A549 (cell line): ENCODE results near the gene CHTF18. TPM values are rescaled to one million over a fixed set of nuclear protein-coding genes. Genes with fewer than 3 reads are reported as not detected.

Experiments
- ATAC-seq, 2 experiments: fragments of 200-7000 bp in 1 of 2; fragments of >200 bp in 1 of 2; cut with Nextera tagmentation in 1 of 2; cut with Tn5 transposase in 1 of 2; 3 replicates each; pipeline versions ENCODE4 v1.8.0 to v1.9.1; 2018 to 2020; ENCODE audit warnings: mild to moderate bottlenecking in 1 of 2, moderate library complexity in 1 of 2
- CTCF ChIA-PET: fragments of 300-600 bp; sonication (Branson Sonifier 250); formaldehyde crosslinking; extraction: SDS; loops from one replicate; lab custom pipeline; 2021; ENCODE audit warnings: antibody characterized with exemption, inconsistent platforms; lab: Yijun Ruan, JAX
- POLR2A ChIA-PET: fragments of 350-600 bp; formaldehyde crosslinking; extraction: SDS; loops from one replicate; lab custom pipeline; 2021; ENCODE audit warnings: antibody characterized with exemption, inconsistent platforms; lab: Yijun Ruan, JAX
- DNase-seq, 2 experiments: peaks; one replicate each; pipeline versions ENCODE4 v3.0.0 to v3.0.0-alpha.2; 2011 to 2016; ENCODE audit warnings: low read depth in 1 of 2, low spot score in 1 of 2
- FAIRE-seq: peaks from 2 replicates; lab custom pipeline; 2011; peaks lifted over from hg19 to GRCh38; lab: Jason Lieb, UNC
- H3K27ac ChIP-seq, 2 experiments: fragments of >200 bp; sonication (Bioruptor Twin); formaldehyde crosslinking; 3 replicates each; pipeline ENCODE4 v1.5.1; 2016 to 2017
- H3K4me1 ChIP-seq: fragments of >200 bp; sonication (Bioruptor Twin); formaldehyde crosslinking; 3 replicates; pipeline ENCODE4 v1.6.1; 2016
- H3K4me2 ChIP-seq: fragments of >200 bp; sonication (Bioruptor Twin); formaldehyde crosslinking; 3 replicates; pipeline ENCODE4 v1.6.1; 2016
- H3K4me3 ChIP-seq: fragments of >200 bp; sonication (Bioruptor Twin); formaldehyde crosslinking; 3 replicates; pipeline ENCODE4 v1.5.1; 2016
- H3K9me3 ChIP-seq: fragments of >200 bp; sonication (Bioruptor Twin); formaldehyde crosslinking; 3 replicates; pipeline ENCODE4 v1.6.1; 2016
- CBX2 ChIP-seq: fragments of 200-600 bp; sonication (generic); IDR thresholded peaks from 2 replicates; pipeline ENCODE4 v1.6.1; 2016; ENCODE audit warnings: low read depth, mild to moderate bottlenecking, borderline replicate concordance
- CEBPB ChIP-seq, 2 experiments: fragments of >200 bp in 1 of 2; sonication (Bioruptor Twin) in 1 of 2; formaldehyde crosslinking in 1 of 2; IDR thresholded peaks; 2 replicates each; pipeline ENCODE4 v1.6.1; 2012 to 2016
- EHF ChIP-seq: fragments of 250-450 bp; sonication (Bioruptor Pico); IDR thresholded peaks from 2 replicates; pipeline ENCODE4 v1.5.0; 2020; ENCODE audit warnings: mild to moderate bottlenecking
- EP300 ChIP-seq, 2 experiments: fragments of >200 bp; sonication (Bioruptor Twin); formaldehyde crosslinking; IDR thresholded peaks; 2 replicates in 1 of 2; 3 replicates in 1 of 2; pipeline ENCODE4 v1.6.1; 2016 to 2017
- ESRRA ChIP-seq: fragments of 150-350 bp; IDR thresholded peaks from 2 replicates; pipeline ENCODE4 v1.6.1; 2014; ENCODE audit warnings: mild to moderate bottlenecking, low read length, borderline replicate concordance
- FOSL2 ChIP-seq, 2 experiments: fragments of 450-650 bp in 1 of 2; fragments of >200 bp in 1 of 2; sonication (Bioruptor Twin) in 1 of 2; formaldehyde crosslinking; IDR thresholded peaks; 2 replicates each; pipeline versions ENCODE4 v1.5.0 to v1.6.1; 2016 to 2020; ENCODE audit warnings: mild to moderate bottlenecking in 1 of 2, moderate library complexity in 1 of 2
- HDAC2 ChIP-seq: fragments of 200-600 bp; sonication (generic); IDR thresholded peaks from 2 replicates; pipeline ENCODE4 v1.6.1; 2016
- HEYL ChIP-seq: fragments of 250-450 bp; sonication (Bioruptor Pico); IDR thresholded peaks from 2 replicates; pipeline ENCODE4 v1.8.0; 2021; ENCODE audit warnings: mild to moderate bottlenecking, moderate library complexity
- HOXB5 ChIP-seq: fragments of 250-450 bp; sonication (Bioruptor Pico); IDR thresholded peaks from 2 replicates; pipeline ENCODE4 v1.5.0; 2020; ENCODE audit warnings: mild to moderate bottlenecking, moderate library complexity
- JUNB ChIP-seq: fragments of >200 bp; sonication (Bioruptor Twin); formaldehyde crosslinking; IDR thresholded peaks from 2 replicates; pipeline ENCODE4 v1.6.1; 2016
- KDM5A ChIP-seq: fragments of 200-600 bp; sonication (generic); IDR thresholded peaks from 2 replicates; pipeline ENCODE4 v1.6.1; 2016; ENCODE audit warnings: antibody characterized with exemption, mild to moderate bottlenecking
- MAFK ChIP-seq: fragments of 450-650 bp; IDR thresholded peaks from 2 replicates; pipeline ENCODE4 v1.6.1; 2014; ENCODE audit not compliant: partially characterized antibody
- NR3C1 ChIP-seq: fragments of >200 bp; sonication (Bioruptor Twin); formaldehyde crosslinking; IDR thresholded peaks from 3 replicates; pipeline ENCODE4 v1.6.1; 2017
- POLR2A ChIP-seq: IDR thresholded peaks from 2 replicates; pipeline ENCODE4 v1.6.1; 2012; ENCODE audit warnings: mild to moderate bottlenecking, low read length
- POLR2AphosphoS2 ChIP-seq: conservative IDR thresholded peaks from 2 replicates; pipeline ENCODE4 v1.6.1; 2012; ENCODE audit warnings: low read length, improper control_type of control experiment, inconsistent platforms
- RARB ChIP-seq: fragments of 250-450 bp; sonication (Bioruptor Pico); IDR thresholded peaks from 2 replicates; pipeline ENCODE4 v1.8.0; 2021; ENCODE audit warnings: mild to moderate bottlenecking, moderate library complexity
- RFX5 ChIP-seq: fragments of 450-650 bp; IDR thresholded peaks from 2 replicates; pipeline ENCODE4 v1.7.1; 2014; ENCODE audit warnings: antibody characterized with exemption, mild to moderate bottlenecking, moderate library complexity
- RNF2 ChIP-seq: fragments of 200-600 bp; sonication (generic); IDR thresholded peaks from 2 replicates; pipeline ENCODE4 v1.6.1; 2016; ENCODE audit warnings: low read depth, mild to moderate bottlenecking, antibody characterized with exemption, moderate library complexity, borderline replicate concordance
- TP53 ChIP-seq: fragments of 250-450 bp; sonication (Bioruptor Pico); IDR thresholded peaks from 2 replicates; pipeline ENCODE4 v1.5.0; 2021; ENCODE audit warnings: mild to moderate bottlenecking, moderate library complexity
- ZFP36 ChIP-seq: fragments of 450-650 bp; IDR thresholded peaks from 2 replicates; pipeline ENCODE4 v1.6.1; 2014; ENCODE audit warnings: borderline replicate concordance; ENCODE audit not compliant: partially characterized antibody
- ZNF302 ChIP-seq: fragments of 250-450 bp; sonication (Bioruptor Pico); IDR thresholded peaks from 2 replicates; pipeline ENCODE4 v1.9.0; 2021; ENCODE audit warnings: inconsistent platforms, mild to moderate bottlenecking, moderate library complexity
- ZSCAN20 ChIP-seq: fragments of 250-450 bp; sonication (Bioruptor Pico); IDR thresholded peaks from 2 replicates; pipeline ENCODE4 v1.8.0; 2022; ENCODE audit warnings: mild to moderate bottlenecking, moderate library complexity
- WGBS: methylation state at CpG from one replicate; pipeline ENCODE4 v1.1.6; 2017; ENCODE audit errors: missing lambda C conversion rate; 5-methylcytosine and 5-hydroxymethylcytosine counted together
- polyA plus RNA-seq, 4 experiments: library from polyadenylated mRNA; depleted of rRNA in 3 of 4; stranded (reverse); fragments of >200 nt; fragmentation: RNase III in 1 of 4; extraction: RNeasy Plus Mini Kit Qiagen cat#74134 plus additional on column Dnase treatment in 1 of 4; gene quantifications; 2 replicates in 3 of 4; 3 replicates in 1 of 4; pipeline ENCODE4 v1.2.3, GENCODE V29; 2011 to 2017
- TF ChIP-seq, protein P1 (sequence below): fragments of 150-350 bp; IDR thresholded peaks from 2 replicates; pipeline ENCODE4 v1.6.1; 2014; ENCODE audit warnings: low read depth, mild to moderate bottlenecking, low read length
- TF ChIP-seq, protein P2 (sequence below): fragments of 200-600 bp; sonication (generic); IDR thresholded peaks from 2 replicates; pipeline ENCODE4 v1.6.1; 2016; ENCODE audit warnings: antibody characterized with exemption, mild to moderate bottlenecking, moderate library complexity
- TF ChIP-seq, protein P3 (sequence below): fragments of 450-650 bp; IDR thresholded peaks from 2 replicates; pipeline ENCODE4 v1.6.1; 2014; ENCODE audit warnings: antibody characterized with exemption
- TF ChIP-seq, protein P4 (sequence below): fragments of >200 bp; sonication (Bioruptor Twin); formaldehyde crosslinking; IDR thresholded peaks from 3 replicates; pipeline ENCODE4 v1.6.1; 2016
- TF ChIP-seq, protein P5 (sequence below): IDR thresholded peaks from 2 replicates; pipeline ENCODE4 v1.6.1; 2012; ENCODE audit warnings: low read depth, borderline replicate concordance
- TF ChIP-seq, protein P6 (sequence below): IDR thresholded peaks from 2 replicates; pipeline ENCODE4 v1.6.1; 2012
- TF ChIP-seq, protein P7 (sequence below): fragments of >200 bp; sonication (Bioruptor Twin); formaldehyde crosslinking; IDR thresholded peaks from 2 replicates; pipeline ENCODE4 v1.6.1; 2016

The CHTF18 gene
- polyA plus RNA-seq, 2 of the 4 experiments (the other 2 are of a cell fraction), result 4.8 to 36.7 TPM

DNA sequence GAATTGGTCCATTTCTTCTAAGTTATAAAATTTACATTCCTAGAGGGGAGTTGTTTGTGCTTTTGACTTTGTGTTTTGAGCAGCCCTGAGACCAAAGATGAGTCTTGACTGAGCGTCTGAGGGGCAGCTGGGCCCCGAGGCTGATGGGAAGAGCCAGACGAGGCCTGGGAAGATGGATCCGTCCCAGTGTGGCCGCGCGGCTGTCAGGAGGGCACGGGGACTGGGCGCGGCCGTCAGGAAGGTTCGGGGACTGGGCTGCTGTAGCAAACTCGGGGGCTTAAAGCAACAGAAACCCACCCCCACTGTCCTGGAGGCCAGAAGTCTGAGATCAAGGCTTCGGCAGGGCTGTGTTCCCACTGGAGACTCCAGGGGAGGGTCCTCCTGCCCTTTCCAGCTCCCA lies 50.3 kb downstream of the CHTF18 start:
- ChIA-PET CTCF (interaction anchor here (1.2 kb wide), 1 partner anchor 219 kb away, joined by 4 read pairs; no protein-coding TSS in a partner anchor), POLR2A (no interaction called here)
- Histone ChIP-seq H3K27ac (no peak overlapping the region), H3K4me1 (no peaks in the 10 kb centered on the region), H3K9me3 (peaks cover 20% of the 10 kb centered on the region), H3K4me2 (no peak overlapping the region), H3K4me3 (no peak overlapping the region)
- WGBS, result 73% methylated on average over 14 of the region's 14 CpGs
- FAIRE-seq, result no peak
- no peak for DNase-seq
- TF ChIP-seq NR3C1 (no peak), RNF2 (no peak), JUNB (no peak), ESRRA (no peak), EP300 (IDR thresholded peaks at IDR 0.05) (no peak), FOSL2 (IDR thresholded peaks at IDR 0.05) (no peak), FOSL2 (CRISPR knock-in tag; IDR thresholded peaks at IDR 0.05) (no peak), HEYL (CRISPR knock-in tag) (no peak), KDM5A (no peak), POLR2A (no peak), MAFK (no peak), ZNF302 (CRISPR knock-in tag) (no peak)
- TF ChIP-seq, protein P1, sequence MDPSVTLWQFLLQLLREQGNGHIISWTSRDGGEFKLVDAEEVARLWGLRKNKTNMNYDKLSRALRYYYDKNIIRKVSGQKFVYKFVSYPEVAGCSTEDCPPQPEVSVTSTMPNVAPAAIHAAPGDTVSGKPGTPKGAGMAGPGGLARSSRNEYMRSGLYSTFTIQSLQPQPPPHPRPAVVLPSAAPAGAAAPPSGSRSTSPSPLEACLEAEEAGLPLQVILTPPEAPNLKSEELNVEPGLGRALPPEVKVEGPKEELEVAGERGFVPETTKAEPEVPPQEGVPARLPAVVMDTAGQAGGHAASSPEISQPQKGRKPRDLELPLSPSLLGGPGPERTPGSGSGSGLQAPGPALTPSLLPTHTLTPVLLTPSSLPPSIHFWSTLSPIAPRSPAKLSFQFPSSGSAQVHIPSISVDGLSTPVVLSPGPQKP, result no peak
- TF ChIP-seq, protein P2, sequence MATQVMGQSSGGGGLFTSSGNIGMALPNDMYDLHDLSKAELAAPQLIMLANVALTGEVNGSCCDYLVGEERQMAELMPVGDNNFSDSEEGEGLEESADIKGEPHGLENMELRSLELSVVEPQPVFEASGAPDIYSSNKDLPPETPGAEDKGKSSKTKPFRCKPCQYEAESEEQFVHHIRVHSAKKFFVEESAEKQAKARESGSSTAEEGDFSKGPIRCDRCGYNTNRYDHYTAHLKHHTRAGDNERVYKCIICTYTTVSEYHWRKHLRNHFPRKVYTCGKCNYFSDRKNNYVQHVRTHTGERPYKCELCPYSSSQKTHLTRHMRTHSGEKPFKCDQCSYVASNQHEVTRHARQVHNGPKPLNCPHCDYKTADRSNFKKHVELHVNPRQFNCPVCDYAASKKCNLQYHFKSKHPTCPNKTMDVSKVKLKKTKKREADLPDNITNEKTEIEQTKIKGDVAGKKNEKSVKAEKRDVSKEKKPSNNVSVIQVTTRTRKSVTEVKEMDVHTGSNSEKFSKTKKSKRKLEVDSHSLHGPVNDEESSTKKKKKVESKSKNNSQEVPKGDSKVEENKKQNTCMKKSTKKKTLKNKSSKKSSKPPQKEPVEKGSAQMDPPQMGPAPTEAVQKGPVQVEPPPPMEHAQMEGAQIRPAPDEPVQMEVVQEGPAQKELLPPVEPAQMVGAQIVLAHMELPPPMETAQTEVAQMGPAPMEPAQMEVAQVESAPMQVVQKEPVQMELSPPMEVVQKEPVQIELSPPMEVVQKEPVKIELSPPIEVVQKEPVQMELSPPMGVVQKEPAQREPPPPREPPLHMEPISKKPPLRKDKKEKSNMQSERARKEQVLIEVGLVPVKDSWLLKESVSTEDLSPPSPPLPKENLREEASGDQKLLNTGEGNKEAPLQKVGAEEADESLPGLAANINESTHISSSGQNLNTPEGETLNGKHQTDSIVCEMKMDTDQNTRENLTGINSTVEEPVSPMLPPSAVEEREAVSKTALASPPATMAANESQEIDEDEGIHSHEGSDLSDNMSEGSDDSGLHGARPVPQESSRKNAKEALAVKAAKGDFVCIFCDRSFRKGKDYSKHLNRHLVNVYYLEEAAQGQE, result no peak
- TF ChIP-seq, protein P3, sequence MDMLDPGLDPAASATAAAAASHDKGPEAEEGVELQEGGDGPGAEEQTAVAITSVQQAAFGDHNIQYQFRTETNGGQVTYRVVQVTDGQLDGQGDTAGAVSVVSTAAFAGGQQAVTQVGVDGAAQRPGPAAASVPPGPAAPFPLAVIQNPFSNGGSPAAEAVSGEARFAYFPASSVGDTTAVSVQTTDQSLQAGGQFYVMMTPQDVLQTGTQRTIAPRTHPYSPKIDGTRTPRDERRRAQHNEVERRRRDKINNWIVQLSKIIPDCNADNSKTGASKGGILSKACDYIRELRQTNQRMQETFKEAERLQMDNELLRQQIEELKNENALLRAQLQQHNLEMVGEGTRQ, result no peak
- no peak for ATAC-seq

DNA sequence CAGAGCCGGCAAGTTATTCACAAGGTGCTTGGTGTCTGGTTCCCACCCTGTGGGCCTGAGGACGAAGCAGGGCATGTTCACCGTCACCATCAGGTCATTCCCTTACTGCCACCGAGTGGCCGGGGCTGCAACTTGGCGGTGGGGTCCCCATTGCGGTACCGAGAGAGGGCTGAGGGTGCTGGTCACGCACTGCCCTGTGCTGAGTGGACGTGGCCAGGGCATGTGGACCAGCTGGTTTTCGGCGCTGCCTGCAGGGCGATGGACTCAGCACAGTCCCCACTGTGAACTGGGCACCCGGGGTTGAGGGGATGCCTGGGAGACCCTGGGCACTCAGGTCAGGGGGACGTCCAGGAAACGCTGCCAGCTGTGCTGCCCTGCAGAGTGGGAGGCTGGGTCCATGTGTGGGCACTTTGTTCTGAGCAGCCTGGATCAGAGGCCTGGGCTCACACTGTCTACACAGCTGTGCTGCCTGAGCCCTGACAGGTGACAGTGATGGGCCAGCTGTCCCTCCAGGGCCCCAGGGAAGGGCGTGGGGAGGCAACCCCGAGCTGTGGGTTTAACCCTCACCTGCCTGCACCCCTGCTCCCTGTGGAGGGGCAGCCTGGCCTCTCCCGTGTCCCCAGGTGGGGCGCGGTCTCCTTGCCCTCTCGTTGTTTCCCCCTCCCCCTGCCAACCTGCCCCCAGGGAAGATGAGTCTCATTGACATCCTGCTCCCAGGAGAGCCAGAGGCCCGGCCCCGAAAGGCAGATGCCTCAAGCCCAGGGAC lies 51.4 kb downstream of the CHTF18 start:
- DNase-seq, result no peak
- H3K9me3 ChIP-seq, result peaks cover 20% of the 10 kb centered on the region
- peak; percentile 37 to 50; a peak in 3 of 6 replicates for ATAC-seq
- H3K27ac ChIP-seq, result no peak overlapping the region
- no peak for FAIRE-seq
- no peaks in the 10 kb centered on the region for H3K4me1 ChIP-seq
- WGBS, result 56% methylated on average over 15 of the region's 24 CpGs
- ChIA-PET CTCF (interaction anchor here (1.0 to 1.3 kb wide), 2 partner anchors 215 to 218 kb away, joined by 5 read pairs; no protein-coding TSS in a partner anchor), POLR2A (no interaction called here)
- H3K4me2 ChIP-seq, result no peak overlapping the region
- H3K4me3 ChIP-seq, result no peak overlapping the region
- TF ChIP-seq ZSCAN20 (CRISPR knock-in tag) (no peak), CEBPB (IDR thresholded peaks at IDR 0.05) (no peak), TP53 (CRISPR knock-in tag) (no peak), RFX5 (no peak), POLR2A (no peak), EP300 (IDR thresholded peaks at IDR 0.05) (no peak), HOXB5 (CRISPR knock-in tag) (no peak), EHF (CRISPR knock-in tag) (no peak), HDAC2 (no peak), CBX2 (no peak), ZFP36 (no peak), FOSL2 (IDR thresholded peaks at IDR 0.05) (no peak), FOSL2 (CRISPR knock-in tag; IDR thresholded peaks at IDR 0.05) (no peak), POLR2AphosphoS2 (no peak), RARB (no peak)
- TF ChIP-seq, protein P4, sequence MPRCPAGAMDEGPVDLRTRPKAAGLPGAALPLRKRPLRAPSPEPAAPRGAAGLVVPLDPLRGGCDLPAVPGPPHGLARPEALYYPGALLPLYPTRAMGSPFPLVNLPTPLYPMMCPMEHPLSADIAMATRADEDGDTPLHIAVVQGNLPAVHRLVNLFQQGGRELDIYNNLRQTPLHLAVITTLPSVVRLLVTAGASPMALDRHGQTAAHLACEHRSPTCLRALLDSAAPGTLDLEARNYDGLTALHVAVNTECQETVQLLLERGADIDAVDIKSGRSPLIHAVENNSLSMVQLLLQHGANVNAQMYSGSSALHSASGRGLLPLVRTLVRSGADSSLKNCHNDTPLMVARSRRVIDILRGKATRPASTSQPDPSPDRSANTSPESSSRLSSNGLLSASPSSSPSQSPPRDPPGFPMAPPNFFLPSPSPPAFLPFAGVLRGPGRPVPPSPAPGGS, result no peak
- TF ChIP-seq, protein P5, sequence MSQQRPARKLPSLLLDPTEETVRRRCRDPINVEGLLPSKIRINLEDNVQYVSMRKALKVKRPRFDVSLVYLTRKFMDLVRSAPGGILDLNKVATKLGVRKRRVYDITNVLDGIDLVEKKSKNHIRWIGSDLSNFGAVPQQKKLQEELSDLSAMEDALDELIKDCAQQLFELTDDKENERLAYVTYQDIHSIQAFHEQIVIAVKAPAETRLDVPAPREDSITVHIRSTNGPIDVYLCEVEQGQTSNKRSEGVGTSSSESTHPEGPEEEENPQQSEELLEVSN, result no peak
- TF ChIP-seq, protein P6, sequence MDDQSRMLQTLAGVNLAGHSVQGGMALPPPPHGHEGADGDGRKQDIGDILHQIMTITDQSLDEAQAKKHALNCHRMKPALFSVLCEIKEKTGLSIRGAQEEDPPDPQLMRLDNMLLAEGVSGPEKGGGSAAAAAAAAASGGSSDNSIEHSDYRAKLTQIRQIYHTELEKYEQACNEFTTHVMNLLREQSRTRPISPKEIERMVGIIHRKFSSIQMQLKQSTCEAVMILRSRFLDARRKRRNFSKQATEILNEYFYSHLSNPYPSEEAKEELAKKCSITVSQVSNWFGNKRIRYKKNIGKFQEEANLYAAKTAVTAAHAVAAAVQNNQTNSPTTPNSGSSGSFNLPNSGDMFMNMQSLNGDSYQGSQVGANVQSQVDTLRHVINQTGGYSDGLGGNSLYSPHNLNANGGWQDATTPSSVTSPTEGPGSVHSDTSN, result no peak
- TF ChIP-seq, protein P7, sequence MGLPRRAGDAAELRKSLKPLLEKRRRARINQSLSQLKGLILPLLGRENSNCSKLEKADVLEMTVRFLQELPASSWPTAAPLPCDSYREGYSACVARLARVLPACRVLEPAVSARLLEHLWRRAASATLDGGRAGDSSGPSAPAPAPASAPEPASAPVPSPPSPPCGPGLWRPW, result no peak
